Measurements from ENCODE around the gene CDC42SE2. TPM values are rescaled to one million over a fixed set of nuclear protein-coding genes. Genes with fewer than 3 reads are reported as not detected.

CDC42SE2 gene
- total RNA-seq, 1 experiment from 2014 or later, result 22.5 TPM

GRCh38 chr5:131285703-131286399 is 22.0 kb downstream of the CDC42SE2 start (continued):
- TF ChIP-seq ZNF281 (CRISPR knock-in tag; IDR thresholded peaks at IDR 0.05), result no peak
- TF ChIP-seq ATF2 (CRISPR knock-in tag; IDR thresholded peaks at IDR 0.05; ENCODE audit: borderline replicate concordance, low read depth), result no peak
- no peak for TF ChIP-seq USF2 (CRISPR knock-in tag; IDR thresholded peaks at IDR 0.05)
- no peak for TF ChIP-seq KAT7 (CRISPR knock-in tag; IDR thresholded peaks at IDR 0.05; ENCODE audit: borderline replicate concordance)
- no peak for TF ChIP-seq NFE2L1 (CRISPR knock-in tag; IDR thresholded peaks at IDR 0.05)
- TF ChIP-seq TEAD4 (CRISPR knock-in tag; IDR thresholded peaks at IDR 0.05), result no peak
- TF ChIP-seq SMAD4 (CRISPR knock-in tag; IDR thresholded peaks at IDR 0.05), result no peak
- TF ChIP-seq USF1 (CRISPR knock-in tag; IDR thresholded peaks at IDR 0.05), result no peak
- no peak for TF ChIP-seq IRF1 (CRISPR knock-in tag; IDR thresholded peaks at IDR 0.05)
- TF ChIP-seq PRRX2 (CRISPR knock-in tag; IDR thresholded peaks at IDR 0.05), result no peak

GRCh38 chr5:131286400-131286715 is 22.5 kb downstream of the CDC42SE2 start:
- peaks cover 5% of the 10 kb centered on the region for H3K36me3 Mint-ChIP-seq
- no peak overlapping the region for H3K4me3 Mint-ChIP-seq
- peaks cover 4% of the 10 kb centered on the region for H3K4me1 Mint-ChIP-seq
- H3K27me3 Mint-ChIP-seq (ENCODE audit: low read depth), result no peaks in the 10 kb centered on the region
- POLR2A ChIA-PET, result no interaction called here
- CTCF ChIA-PET, result interaction anchor here (1.3 kb wide), 1 partner anchor 96 kb away, joined by 3 read pairs; no protein-coding TSS in a partner anchor
- no peak for ATAC-seq
- no peak overlapping the region for H3K27ac Mint-ChIP-seq
- peaks cover 4% of the 10 kb centered on the region; the same call in 1 of the 2 replicates for H3K9me3 Mint-ChIP-seq
- DNase-seq (ENCODE audit: low spot score), result no peak
- TF ChIP-seq ARID4B (CRISPR knock-in tag; IDR thresholded peaks at IDR 0.05; ENCODE audit: borderline replicate concordance), result no peak
- TF ChIP-seq ZNF396 (CRISPR knock-in tag; IDR thresholded peaks at IDR 0.05; ENCODE audit: borderline replicate concordance), result no peak
- TF ChIP-seq AR (CRISPR knock-in tag; IDR thresholded peaks at IDR 0.05), result no peak
- TF ChIP-seq ZNF232 (CRISPR knock-in tag; IDR thresholded peaks at IDR 0.05), result no peak
- no peak for TF ChIP-seq CBFB (CRISPR knock-in tag; IDR thresholded peaks at IDR 0.05; ENCODE audit: low read depth)
- no peak for TF ChIP-seq ETV6 (CRISPR knock-in tag; IDR thresholded peaks at IDR 0.05)
- no peak for TF ChIP-seq FOXJ3 (CRISPR knock-in tag; IDR thresholded peaks at IDR 0.05; ENCODE audit: borderline replicate concordance)
- no peak for TF ChIP-seq FOXK1 (CRISPR knock-in tag; IDR thresholded peaks at IDR 0.05)
- no peak for TF ChIP-seq NFATC4 (CRISPR knock-in tag; IDR thresholded peaks at IDR 0.05)
